GM19324 (cell line): Measurements from ENCODE around the gene HMGA1.

Experiments used
- ATAC-seq: cut with Tn5 transposase; IDR thresholded peaks from one replicate; pipeline ENCODE4 v1.9.1; 2021; ENCODE audit warnings: mild to moderate bottlenecking, moderate library complexity; ENCODE audit not compliant: unreplicated experiment, low FRiP score

Gene HMGA1

GRCh38 chr6:34236443-34237315, at the start of gene HMGA1:
TSS of gene HMGA1 (plus strand) at chr6:34236873. CDS start at chr6:34240781, 3,908 bp downstream.
- ATAC-seq, result peak; percentile 74

GRCh38 chr6:34189806-34190503, 46.7 kb upstream of the HMGA1 start:
- ATAC-seq, result no peak

DNA sequence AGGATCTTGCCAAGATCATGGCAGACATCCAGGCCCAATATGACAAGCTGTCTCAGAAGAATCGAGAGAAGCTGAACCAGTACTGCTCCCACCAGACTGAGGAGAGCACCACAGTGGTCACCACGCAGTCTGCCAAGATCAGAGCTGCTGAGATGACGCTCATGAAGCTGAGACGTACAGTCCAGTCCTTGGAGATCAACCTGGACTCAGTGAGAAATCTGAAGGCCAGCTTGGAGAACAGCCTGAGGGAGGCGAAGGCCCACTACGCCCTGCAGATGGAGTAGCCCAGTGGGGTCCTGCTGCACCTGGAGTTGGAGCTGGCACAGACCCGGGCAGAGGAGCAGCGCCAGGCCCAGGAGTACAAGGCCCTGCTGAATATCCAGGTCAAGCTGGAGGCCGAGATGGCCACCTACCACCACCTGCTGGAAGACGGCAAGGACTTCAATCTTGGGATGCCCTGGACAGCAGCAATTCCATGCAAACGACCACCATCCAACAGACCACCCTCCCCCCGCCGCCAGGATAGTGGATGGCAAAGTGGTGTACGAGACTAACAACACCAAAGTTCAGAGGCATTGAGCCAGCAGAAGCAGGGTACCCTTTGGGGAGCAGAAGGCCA, 46.1 kb upstream of the HMGA1 start:
- ATAC-seq, result no peak

DNA sequence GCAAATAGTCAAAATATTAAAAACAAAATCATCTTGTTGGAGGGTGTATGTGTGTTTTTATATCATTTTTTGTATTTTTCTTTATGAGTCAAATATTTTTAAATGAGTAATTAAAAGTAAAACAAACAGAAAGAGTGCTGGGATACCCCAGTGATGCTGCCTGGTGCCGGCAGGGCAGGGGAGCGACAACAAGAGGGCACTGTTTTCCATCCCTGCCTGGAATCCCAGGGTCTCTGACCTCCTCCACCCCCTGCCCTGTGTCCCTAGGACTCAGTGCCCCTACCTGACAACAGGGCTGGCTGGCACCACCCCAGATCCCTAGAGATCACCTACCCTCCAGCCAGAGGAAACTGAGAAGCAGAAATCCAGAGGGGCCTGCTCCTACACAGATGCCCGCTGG, 41.9 kb upstream of the HMGA1 start:
- no peak for ATAC-seq

DNA sequence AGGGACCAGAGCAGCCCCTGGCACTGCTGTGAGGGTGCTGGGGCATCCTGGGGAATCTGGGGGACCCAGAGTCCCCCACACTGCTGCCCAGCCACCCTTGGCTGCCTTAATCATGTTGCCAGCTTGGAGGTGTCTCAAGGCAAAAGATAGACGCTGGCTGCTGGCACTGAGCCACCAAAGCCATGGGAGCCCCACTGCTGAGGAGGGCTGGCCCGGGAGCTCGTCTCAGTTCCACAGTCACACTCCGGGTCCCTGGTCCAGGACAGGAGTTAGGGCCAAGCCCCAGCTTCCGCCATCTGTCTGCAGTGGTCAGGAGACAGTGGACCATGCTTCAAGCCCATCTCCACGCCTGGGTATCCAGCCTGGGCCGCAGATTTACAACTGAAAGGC, 41.0 kb upstream of the HMGA1 start:
- no peak for ATAC-seq

DNA sequence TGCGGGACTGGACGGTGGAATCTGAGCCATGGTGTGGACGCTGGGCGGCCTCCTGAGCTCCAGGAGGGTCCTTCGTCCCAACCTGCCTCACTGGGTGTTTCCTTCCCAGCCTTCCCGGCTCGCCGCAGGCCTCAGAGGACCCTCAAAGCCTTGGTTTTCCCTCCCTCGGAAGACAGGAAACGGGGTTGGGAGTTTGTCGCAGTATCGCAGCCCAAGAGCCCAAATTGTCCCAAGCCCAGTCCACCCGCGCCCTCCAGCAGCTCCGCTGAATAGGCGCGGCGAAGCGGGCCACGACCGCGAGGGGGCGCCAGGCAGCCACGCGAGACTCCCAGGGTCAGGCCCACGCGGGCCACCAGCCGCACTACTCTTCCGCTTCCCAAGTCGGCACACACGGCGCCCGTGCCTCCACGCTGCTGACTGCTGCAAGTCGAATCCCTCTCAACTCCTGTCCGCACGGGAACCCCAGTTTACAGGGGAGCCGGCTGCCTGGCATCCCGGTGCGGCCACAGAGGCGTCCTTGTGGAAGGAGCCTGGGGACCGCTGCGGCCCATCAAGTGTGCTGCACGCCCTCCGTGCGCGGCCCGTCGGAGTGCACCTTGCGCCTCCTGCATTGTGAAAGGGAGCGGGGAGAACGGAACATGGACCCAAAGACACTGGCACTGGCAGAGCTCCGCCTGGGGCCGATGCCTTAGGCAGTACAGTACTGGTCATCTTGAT, 40.4 kb upstream of the HMGA1 start:
- ATAC-seq, result no peak

DNA sequence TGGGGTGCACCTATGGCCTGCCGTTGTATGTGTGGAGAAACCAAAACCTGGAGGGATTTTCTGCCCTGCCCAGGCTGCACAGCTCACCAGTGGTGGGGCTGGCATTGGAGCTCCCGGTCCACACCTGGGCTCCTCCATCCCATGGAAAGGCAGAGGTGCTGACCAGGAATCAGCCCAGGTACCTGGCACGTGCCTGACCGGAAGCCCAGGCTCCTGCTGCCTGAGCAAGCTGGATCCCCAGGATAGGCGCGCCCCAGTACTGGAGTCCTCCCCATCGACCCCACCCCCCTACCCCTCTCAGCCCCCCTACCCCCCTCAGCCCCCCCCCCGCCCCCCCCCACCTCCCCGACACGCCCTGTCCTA, 39.9 kb upstream of the HMGA1 start:
- ATAC-seq, result no peak

GRCh38 chr6:34200340-34200971, 36.2 kb upstream of the HMGA1 start:
- ATAC-seq, result no peak

- ATAC-seq, result no peak
Measured at GRCh38 chr6:34201455-34202107, 35.1 kb upstream of the HMGA1 start.

DNA sequence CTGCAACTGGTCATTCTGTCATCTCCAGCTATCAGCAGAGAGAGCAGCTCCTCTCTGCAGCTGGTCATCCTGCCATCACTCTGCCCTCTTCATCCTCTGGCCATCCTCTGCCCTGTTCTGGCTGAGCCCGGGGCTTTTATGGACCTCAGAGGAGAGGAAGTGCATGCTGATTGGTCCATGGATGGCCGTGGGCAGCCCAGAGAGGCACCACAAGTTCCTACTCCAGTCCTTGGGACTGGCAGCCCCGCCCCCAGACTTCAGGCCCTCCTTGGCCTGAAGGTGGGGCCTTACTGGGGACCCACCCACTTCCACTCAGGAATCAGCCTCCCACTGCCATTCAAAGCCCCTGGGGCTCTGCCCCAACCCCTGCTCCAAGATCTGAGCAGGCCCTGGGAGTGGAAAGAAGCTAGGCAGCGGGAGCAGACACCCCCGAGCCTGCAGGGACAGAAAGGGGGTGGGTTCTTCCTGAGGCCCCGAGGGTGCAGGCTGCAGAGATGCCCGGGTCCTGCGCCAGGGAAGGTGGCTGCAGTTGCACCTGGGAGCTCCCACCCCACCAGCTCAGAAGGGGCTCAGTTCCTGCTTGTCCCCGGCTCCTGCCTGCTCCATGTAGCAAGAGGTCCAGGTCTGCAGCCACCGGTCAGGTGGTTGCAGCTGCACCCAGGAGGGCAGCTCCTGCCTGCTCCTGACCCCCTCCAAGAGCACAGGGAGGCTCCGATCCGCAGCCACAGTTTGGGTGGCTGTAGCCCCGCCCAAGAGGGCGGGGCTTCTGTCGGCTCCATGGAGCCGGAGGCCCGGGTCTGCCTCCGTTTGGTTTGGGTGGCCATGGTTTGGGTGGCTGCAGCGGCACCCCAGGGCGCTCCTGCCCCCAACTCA, 34.1 kb upstream of the HMGA1 start:
- no peak for ATAC-seq

DNA sequence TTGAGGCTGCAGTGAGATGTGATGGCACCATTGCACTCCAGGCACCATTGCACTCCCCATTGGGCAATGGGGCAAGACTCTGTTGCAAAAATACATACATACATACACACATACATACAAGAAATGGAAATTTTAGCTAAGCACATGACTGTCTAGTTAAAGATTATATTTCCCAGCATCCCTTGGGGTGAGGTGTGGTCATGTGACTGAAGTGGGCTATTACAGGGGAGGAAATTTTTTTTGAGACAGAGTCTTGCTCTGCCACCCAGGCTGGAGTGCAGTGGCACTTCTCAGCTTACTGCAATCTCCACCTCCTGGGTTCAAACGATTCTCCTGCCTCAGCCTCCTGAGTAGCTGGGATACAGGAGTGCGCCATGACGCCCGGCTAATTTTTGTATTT, 32.0 kb upstream of the HMGA1 start:
- no peak for ATAC-seq

DNA sequence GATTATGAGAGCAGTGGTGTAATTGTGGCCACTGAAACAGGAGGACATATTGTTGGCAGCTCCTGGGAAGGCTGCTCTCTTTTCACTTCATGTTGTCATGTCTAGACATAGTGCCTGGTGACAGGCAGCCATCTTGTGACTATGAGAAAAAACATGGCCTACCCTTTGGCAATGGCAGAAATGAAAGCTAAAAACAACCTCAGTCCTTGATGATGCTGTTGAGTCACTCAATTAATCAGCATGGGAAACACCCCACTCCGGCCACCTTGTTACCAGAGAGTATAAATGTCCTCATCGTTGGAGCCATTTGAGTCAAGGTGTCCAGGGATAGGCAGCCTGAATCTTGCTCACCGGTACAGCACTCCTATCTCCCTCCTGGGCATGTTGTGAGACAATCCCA, 31.2 kb upstream of the HMGA1 start:
- no peak for ATAC-seq

- ATAC-seq, result no peak
Measured at GRCh38 chr6:34205916-34206315, 30.8 kb upstream of the HMGA1 start.

- ATAC-seq, result no peak
Measured at GRCh38 chr6:34206726-34207125, 29.9 kb upstream of the HMGA1 start.

DNA sequence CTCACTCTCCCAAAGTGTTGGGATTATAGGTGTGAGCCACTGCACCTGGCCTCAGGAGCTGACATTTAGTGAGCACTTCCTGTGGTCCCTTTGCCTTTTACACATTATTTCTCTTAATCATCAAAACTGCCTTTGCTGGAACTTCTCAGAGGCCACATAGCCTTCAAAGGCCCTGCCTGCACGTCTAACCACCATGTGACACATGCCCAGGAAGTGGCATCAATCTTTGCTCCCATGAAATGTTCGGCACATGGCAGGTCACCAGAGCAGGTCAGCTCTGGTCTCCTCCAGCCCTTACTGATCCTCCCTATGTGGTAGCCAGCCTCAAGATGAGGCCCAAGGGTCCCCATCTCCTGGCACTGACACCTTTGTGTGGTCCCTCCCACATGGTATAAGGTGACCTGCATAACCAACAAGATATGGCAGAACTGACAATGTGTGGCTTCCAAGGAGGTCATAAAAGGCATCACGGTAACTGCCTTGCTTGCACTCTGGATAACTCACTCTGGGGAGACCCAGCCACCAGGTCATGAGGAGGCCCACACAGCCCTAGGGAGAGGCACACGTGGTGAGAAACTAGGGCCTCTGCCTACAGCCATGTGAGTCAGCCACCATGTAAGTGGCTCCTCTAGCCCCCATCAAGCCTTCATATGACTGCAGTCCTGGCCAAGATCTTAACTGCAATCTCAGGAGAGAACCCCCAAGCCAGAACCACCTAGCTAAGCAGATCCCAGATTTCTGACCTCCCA, 28.8 kb upstream of the HMGA1 start:
- no peak for ATAC-seq

DNA sequence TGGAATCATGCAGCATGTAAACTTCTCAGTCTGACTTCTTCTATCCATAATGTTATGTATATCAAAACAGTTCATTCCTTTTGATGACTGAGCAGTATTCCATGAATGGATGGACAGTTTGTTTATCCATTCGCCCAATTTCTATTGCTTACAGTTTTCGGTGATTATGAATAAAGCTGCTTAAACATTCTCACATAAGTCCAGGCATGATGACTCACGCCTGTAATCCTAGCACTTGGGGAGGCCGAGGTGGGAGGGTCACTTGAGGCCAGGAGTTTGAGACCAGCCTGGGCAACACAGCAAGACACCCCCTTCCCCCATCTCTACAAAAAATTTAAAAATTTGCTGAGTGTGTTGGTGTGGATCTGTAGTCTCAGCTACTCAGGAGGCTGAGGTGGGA, 22.9 kb upstream of the HMGA1 start:
- ATAC-seq, result no peak

DNA sequence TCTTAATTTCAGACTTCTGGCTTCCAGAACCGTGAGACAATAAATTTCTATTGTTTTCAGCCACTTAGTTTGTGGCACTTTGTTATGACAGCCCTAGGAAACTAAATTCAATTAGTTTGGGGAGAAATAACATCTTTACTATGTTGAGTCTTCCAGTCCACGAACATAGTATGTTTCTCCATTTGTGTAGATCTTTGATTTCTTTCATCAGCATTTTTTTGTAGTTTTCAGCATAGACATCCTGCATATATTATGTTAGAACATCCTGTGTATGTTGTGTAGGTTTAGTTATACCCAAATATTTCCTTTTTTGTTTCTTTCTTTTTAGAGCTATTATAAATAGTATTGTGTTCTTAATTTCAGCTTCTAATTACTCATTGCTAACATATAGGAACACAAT, 18.0 kb upstream of the HMGA1 start:
- no peak for ATAC-seq

DNA sequence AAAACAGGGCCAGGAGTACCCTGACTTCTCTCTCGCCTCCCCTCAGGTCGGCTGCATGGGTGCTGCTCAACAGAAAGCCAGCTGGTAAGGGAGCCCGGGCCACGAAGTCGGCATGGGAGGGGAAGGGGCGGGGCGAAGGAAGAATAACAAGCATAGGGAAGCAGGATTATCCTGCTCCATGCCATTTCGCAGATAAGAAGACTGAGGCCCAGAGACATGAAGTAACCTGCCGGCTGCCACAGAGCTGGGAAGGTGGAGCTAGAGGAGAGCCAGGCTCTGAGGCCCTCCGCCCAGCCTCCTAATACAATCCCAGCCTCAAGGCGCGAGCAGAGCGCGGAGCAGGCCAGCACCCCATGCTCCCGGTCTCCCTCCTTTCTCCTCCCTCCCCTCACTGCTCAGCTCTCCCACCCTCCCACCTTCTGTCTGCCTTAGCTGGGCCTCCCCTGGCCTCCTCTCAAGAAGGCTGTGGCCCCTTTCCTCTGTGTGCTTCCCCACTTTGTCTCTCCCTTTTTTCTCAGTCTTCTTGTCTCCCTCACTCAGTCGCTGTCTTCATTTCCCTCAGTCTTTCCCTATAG, 13.2 kb upstream of the HMGA1 start:
- ATAC-seq, result peak; percentile 30
